Eye (tissue), 1 donor: Measurements from ENCODE around the gene SYT14.
"Not testable (repeated sequence)": the region's sequence is repeated elsewhere in the genome, so short reads cannot be mapped to it uniquely, and the experiment has no call there.

Experiments
- DNase-seq: peaks from one replicate; pipeline ENCODE4 v3.0.0-alpha.2; 2015

SYT14 gene

DNA sequence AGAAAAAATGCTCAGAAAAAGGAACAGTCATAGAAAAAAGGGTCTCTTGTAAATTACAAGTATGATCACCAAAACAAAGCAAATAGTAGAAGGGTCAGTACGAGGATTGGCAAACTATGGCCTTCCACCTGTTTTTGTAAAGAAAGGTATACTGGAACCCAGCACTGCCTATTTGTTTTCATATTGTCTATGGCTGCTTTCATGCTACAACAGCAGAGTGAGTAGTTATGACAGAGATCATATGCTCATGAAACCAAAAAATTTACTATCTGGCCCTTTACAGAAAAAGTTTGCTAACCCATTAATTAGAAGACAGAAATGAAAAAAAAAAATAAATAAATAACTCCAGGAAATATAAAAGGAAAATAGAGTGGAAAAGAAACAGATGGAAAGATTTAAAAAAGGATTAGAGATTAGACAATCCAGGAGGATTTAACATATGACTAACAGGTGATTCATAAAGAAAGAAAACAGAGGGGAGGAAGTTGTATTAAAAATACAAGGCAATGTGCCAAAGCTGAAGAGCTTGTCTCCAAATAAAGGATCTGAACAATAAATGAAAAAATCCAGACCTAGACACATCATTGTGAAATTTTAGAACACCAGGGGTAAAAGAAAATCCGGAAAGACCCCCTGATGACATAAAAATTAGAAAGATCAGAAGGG, 186.0 kb downstream of the SYT14 start:
- DNase-seq, result no peak

DNA sequence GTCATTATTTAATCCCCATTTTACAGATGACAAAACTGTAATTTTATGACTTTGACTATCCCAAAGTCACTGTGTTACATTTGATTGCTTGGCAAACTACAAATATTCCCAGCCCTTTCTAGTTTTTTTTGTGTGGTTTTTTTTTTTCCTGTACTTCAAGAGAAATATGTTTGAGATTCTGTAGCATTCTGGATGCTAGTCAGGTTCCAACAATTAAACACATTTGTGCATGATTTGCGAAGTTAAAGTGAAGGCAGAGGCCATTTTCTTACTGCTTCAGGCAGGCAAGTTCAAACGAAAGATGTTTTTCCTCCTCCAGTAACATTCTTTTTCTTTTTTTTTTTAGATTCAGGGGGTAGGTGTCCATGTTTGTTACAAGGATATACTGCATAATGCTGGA, 186.7 kb downstream of the SYT14 start:
- DNase-seq, result no peak

DNA sequence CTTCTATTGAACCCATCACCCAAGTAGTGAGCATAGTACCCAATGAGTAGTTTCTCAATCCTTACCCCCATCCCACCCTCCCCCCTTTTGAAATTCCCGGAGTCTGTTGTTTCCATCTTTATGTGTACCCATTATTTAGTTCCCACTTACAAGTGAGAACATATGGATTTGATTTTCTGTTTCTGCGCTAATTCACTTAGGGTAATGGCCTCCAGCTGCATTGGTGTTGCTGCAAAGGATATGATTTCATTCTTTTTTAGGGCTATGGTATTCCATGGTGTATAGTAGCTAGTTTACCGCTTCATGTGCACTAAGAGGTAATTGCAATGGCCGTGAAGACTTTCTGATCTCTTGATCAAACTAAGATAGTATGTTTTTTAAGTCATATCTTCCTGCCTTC, 187.1 kb downstream of the SYT14 start:
- DNase-seq, result no peak

DNA sequence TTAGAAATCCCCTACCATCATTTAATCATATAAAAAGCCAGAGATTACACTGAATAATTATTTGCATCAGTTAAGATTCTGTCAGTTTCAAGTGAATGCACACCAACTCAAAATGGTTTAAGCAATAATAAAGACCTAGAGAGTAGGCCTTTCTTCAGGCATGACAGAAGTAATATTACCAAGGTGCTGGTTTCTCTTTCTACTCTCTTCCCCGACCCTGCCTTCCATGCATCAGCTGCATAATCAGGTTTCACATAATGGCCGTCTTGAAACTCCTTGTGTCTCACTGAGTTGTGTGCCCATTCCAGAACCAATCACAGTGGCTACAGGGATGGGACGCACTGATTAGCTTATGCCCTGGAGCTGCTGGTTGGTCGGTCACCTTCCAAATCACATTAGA, 191.1 kb downstream of the SYT14 start:
- DNase-seq, result no peak

DNA sequence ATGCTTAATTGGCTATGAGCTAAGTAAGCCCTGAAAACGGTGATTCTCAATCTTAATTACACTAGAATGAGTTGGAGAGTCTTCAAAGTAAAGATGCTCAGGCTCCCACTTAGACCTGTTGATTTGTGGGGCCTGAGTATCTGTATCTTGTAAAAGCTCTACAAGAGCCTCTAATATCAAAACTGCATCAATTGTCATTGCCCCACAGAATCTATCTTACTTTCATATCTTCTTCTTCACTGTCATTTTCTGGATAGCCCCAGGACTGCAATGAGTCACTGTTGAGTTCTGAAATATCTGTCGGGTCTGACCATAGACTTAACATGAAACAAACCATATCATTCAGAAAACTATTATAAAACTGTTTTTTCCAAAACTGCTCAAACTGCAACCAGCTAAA, 191.7 kb downstream of the SYT14 start:
- no peak for DNase-seq

DNA sequence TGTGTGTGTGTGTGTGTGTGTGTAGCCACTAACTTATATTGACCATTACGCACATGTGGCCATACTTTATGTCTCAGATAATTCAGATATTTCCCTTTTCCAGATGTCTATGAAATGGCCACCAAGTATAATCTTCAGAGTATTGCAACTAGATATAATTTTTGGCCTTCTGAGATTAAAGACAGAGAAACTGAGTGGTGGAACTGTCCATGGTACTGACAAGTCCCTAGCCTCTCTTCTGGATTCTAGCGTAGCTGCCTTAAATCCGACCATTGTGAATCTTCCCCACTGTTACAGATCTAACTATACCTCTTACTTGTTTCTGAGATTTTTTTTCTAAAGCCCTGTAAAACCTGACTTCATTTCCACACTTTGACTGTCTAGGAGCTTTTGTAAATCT, 194.6 kb downstream of the SYT14 start:
- peak; percentile 63 for DNase-seq

DNA sequence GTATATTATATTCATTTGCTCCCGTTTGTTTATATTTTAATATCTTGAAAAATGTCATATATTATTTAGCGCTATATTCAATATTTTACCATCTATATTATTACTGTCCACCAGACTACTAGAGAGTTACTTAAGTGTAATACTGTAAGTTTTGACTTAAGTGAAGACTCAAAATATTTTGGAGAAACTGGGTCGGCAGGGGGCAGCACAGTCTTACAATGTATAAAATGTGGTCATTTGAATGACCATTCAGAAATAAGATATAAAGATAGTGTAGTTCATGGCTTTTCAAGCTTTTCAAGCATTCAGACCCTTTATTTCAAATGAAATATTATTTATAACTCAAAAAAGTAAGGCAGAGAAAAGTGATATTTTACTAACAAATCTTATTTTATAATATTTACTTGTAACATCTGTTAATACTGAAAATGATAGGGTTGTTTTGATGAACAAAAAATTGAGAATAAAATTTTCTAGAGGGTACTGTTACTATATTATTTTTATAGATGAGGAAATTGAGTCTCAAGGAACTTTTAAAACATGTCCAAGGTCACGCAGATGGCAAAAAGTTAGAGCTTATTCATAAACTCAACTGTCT, 205.5 kb downstream of the SYT14 start:
- peak; percentile 89 for DNase-seq

DNA sequence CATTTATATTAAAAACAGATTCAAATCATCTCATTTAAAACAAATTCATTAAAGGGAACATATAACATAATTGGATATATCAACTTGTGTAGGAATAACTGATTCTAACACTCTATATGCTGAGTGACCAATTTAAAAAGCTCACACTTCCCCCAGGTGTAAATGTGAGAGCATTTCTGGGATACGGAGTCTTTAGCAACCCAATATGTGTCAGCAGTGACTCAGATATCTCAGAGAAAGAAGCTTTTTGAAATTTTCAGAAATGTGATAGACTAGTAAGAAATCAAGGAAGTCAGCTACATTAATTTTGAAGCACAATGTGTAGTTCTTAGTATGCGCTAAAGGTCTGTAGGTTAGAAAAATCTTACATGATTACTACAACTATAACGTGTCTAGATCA, 206.7 kb downstream of the SYT14 start:
- no peak for DNase-seq

DNA sequence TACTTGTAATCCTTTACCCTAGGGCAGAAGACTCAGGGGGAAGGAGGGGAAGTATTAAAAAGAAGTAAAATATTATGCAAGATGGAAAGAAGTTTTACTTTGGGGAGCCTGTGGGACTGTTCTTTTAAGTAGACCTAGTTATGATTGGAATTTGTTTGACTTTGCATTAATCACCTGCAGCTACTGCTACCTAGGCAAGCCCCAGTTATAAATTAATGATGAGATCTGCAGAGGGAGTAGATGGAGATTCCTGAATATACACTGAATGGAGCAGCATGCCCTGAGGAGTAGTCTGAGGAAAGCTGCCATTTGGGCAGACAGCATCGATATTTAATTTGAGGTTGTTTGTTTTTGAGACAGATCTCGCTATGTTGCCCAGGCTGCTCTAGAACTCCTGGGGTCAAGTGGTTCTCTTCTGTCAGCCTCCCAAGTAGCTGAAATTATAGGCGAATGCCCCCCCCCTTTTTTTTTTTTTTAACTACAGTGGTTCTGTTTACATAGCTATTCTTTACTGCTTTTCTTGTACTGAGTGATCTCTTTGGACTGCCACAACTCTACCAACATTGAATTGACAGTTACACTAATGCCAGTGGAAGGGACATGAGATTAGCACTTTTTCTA, 213.1 kb downstream of the SYT14 start:
- peak; percentile 15 for DNase-seq

DNA sequence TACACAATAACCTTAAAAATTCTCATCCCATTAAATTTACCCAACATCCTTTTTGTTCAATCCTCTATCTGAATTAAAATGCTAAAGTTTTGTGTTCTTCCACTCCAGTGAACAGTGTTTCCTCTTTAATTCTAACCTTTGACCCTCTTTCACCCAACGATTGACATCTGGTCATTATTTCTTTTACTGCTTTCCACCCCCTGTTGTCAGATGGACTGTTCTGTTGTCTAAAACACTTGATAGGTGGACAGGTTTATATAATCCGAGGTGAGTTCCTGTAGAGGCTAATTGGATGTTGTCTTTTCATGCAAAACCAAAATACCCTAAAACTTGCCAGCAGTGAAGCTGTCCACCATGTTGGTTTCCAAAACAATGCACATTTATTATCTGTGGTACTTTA, 221.2 kb downstream of the SYT14 start:
- peak; percentile 17 for DNase-seq

DNA sequence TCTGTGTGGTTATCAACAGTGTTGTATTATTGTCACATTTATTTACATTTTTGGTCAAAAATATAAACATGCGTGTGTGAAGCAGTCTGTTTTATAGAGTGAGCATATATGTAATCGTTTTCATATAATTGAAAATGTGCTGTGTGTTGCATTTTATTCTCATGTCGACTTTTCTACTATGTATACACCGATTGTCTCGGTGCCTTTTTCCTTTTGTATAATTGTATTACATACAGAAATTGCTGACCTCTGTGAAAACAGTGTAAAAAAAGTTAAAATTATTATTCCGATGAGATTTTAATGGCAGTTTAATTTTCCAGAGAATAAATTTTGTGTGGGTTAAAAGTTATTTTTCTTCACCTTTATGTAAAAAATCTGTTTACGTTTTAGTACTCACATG, 232.2 kb downstream of the SYT14 start:
- DNase-seq, result no peak

DNA sequence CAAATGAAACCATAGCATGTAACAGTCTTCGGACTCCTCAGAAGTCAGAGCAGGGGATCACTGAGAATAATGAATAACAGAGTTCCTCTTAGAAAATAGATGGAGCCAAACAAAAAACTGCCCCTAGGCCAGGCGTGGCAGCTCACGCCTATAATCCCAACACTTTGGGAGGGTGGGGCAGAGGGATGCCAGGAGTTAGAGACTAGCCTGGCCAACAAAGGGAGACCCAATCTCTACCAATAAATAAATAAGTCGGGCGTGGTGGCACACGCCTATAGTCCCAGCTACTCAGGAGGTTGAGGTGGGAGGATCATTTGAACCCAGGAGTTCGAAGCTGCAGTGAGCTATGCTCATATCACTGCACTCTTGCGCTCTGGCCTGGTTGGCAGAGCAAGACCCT, 236.1 kb downstream of the SYT14 start:
- DNase-seq, result no peak

DNA sequence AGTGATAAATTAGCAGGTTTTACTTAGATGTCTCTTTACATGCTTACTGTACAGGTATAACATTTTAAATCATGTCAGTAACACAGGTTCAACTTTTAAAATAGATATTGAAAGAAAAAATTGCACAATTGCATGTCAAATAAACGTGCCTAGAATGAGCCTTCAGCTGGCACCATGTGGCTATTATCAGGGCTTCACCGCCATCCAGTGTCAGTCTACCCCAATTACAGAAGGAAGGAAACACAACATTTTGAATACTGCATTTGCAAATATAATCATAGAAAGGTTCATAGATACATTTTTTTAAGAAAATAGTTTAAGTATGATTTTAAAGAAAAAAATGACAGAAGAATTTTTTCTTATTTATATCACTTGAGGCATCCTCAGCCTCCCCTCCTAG, 247.0 kb downstream of the SYT14 start:
- no peak for DNase-seq

DNA sequence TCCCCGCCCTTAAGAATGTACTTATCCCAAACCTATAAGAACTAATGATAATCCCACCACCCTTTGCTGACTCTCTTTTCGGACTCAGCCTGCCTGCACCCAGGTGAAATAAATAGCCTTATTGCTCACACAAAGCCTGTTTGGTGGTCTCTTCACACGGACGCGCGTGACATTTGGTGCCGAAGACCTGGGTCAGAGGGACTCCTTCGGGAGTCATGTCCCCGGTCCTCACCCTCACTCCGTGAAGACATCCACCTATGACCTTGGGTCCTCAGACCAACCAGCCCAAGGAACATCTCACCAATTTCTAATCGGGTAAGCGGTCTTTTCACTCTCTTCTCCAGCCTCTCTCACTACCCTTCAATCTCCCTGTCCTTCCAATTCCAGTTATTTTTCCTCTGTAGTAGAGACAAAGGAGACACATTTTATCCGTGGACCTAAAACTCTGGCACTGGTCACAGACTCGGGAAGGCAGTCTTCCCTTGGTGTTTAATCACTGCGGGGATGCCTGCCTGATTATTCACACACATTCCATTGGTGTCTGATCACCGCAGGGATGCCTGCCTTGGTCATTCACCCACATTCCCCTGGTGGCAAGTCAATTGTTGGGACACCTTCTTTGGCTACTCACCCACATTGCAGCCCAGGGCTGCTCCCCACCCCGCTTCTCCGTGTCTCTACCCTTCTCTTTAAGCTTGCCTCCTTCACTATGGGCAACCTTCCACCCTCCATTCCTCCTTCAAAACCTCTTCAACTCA, 250.0 kb downstream of the SYT14 start:
- not testable (repeated sequence) for DNase-seq

DNA sequence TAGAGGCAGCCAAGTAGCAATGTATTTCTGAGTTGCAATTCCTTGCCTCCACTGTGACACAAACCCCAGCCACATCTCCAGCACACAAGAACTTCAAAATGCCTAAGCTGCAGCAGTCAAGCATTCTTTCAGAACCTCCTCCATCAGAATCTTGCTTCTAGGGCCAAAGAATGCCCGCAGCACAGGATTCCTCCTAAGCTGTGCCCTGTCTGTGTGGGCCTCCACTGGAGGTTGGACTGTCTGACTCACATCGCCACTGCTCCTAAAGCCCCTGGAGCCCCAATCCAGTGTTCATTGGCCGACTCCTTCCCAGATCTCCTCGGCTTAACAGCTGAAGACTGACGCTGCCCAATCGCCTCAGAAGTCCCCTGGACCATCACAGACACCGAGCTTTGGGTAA, 251.4 kb downstream of the SYT14 start:
- no peak for DNase-seq

DNA sequence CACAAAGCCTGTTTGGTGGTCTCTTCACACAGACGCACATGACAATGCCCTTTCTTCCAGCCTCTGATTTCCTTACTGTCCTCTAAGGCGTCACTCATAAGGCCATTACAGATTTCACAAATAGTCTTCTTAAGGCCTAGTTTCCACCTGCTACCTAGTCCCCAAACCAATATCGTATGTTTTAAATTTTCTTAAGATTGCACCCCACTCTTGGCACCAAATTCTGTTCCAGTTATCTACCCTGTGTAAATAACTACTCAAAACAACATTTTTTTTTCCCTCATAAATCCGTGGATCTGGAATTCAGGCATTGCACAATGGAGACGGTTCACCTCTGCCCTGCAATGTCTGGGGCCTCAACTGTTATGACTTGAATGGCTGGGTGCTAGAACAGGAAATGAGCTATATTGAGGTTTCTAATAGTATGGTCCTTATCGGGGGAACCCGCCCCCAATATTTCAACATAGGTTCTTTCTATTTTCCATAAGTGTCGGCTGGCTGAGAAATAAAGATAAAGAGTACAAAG, 257.7 kb downstream of the SYT14 start:
- no peak for DNase-seq

DNA sequence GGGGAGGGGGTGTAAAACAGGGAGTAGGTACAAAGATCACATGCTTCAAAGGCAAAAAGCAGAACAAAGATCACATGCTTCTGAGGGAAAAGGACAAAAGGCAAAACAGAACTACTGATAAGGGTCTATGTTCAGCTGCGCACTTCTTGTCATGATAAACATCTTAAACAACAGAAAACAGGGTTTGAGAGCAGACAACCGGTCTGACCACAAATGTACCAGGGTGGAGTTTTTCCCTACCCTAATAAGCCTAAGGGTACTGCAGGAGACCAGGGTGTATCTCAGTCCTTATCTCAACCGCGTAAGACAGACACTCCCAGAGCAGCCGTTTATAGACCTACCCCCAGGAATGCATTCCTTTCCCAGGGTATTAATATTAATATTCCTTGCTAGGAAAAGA, 258.2 kb downstream of the SYT14 start:
- not testable (repeated sequence) for DNase-seq

DNA sequence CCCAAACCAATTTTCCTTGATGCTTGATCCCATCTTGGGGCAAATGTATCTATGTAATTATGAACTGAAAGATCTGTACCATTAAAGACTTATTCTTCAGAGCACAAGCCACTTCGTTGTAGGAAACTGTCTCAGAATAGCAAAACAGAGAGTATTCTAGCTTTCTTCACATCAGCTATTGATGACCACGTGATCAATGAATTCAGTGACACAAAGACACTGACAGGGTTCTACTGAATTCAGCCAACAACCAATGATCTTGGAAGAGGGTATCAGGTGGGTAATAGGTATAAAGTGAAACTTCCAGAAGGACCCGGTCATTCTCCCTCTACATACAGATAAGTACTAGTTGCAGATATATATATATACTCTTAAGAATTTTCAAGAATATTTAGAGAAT, 260.8 kb downstream of the SYT14 start:
- DNase-seq, result no peak

DNA sequence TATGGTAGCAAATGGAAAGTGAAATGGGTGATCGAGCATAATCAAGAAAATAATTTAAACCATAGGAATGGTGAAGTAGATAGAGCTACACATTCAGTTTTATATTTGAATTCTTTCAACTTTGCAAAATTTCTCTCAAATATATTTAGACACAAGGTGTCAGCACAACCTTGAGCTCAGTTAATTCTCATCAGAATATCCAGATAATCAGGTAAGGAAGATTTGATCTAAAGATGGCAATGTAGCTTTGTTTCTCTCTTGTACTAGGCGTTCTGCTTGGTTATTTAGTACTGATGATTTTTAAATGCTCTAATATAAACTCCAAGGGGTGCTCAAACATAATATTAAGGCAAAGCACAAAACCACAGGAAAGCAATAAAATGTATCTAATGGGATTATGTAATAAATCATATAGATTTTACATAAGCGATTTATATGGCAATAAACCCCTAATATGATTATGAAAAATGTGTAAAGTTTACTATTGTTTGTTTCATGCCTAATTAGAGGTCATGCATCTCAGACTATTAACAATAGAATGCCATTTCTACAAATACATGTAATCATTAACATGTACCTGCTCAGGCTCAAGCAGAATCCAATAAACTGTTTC, 262.2 kb downstream of the SYT14 start:
- DNase-seq, result no peak

DNA sequence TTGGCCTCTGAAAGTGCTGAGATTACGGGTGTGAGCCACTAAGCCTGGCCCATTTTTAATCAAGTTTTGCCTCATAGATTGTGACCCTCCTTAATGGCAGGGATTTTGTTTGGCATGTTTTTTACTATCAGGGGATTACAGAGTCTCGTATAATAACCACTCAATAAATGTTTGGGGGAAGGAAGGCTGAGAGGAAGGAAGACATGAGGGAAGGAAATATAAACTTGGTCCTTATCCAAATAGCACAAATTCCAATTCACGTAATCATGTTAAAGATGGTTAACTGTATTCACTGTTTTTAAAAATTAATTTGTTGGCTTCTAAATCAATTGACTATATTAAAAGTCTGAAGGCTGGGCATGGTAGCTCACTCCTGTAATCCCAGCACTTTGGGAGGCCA, 263.7 kb downstream of the SYT14 start:
- DNase-seq, result no peak

DNA sequence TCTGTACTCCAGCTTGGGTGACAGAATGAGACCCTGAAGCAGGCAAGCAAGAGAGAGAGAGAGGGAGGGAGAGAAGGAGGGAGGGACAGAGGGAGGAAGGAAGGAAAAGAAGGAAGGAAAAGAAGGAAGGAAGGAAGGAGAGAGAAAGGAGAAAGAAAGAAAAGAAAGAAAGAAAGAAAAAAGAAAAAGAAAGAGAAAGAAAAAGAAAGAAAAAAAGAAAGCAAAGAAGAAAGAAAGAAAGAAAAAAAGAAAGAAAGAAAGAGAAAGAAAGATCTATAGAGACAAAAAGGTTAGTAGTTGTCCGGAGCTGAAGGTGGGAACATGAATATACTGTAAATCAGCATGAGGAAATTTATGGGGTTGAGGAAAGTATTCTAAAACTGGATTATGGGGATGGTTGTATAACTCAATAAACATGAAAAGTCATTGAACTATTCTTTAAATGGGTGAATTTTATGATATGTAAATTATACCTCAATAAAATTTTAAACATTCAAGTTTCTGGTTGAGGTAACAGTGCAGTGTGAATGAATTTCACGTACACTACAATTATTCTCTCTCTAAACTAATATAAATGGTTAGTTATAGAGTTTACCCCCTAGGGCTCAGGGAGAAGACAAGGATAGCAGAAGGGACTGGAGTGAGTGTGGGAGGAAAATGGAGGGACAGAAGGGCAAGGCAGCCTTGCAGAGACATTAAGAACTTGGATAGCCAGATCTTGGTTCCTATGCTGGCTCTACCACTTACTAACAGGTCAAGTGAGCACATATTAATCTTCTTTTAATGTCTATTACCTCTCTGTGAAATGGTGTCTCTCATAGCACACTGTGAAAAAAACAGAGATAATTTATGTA, 269.8 kb downstream of the SYT14 start:
- no peak for DNase-seq

DNA sequence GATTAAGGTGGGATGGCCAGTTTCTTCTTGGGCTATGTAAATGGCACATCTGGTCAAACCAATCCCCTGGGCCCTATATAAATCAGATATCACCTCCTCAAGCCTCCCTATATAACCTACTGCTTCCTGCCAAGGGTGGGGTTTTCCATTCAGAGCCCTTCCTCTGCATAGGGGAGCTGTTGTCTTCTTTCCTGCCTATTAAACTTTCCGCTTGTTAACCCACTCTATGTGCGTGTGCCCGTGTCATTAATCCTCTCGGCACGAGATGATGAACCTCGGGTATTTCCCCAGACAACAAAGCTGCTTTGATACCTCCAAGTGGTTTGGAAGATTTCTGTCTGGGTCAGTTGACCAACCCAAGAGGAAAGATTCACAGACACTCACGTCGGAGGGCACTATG, 275.3 kb downstream of the SYT14 start:
- DNase-seq, result no peak
